GM19239 (cell line): ENCODE results near the gene EMILIN2.
A peak's percentile ranks its signal among the peaks of the same experiment; 100 is the strongest.

ENCODE experiments used
- DNase-seq: peaks from one replicate; pipeline ENCODE4 v3.0.0; 2011; ENCODE audit warnings: low spot score; ENCODE audit not compliant: insufficient read length
- FAIRE-seq: peaks from 2 replicates; lab custom pipeline; 2011; peaks lifted over from hg19 to GRCh38; lab: Jason Lieb, UNC

EMILIN2 gene

DNA sequence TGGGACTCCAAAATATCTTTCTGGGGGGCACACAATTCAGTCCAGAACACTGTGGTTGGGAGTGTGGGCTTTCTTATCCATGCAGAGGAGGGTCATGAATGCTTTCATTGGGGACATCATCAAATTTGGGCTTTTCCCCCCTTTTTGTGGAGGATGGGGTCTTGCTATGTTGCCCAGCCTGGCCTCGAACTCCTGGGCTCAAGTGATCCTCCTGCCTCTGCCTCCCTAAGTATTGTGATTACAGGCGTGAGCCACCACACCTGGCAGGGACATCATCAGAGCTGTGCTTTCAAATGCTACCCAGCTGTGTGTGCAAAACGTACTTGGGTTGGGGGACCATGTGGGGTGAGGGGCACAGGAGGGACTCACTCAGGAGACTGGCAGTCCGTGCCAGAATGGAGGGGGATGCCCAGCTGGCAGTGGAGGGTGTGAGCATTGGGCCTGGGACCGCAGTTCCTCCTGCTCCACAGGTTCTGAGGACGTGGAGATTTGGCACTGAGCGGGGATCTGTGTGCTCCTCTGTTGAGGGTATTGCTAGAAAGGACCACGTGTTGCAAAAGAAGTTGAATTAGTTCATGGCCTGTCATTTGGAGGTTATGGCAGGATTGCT is 24.4 kb downstream of the EMILIN2 start:
- FAIRE-seq, result no peak
- no peak for DNase-seq

DNA sequence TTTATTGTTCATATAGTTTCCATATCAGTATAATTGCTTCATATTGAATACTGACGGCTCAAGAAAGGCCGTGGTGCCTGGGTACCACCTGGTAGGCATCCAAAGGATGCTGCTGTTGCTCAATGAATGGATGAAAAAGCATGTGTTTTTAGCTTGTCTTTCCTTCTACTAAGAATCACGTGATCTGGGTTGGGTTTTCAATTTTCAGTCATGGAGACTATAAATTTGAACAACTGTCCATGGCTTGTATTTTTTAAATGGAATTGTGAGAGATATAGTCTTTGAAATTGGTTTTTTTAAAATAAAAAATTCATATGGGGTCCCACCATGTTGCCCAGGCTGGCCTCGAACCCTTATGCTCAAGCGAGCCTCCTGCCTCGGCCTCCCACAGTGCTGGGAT is 25.3 kb downstream of the EMILIN2 start:
- DNase-seq, result no peak
- no peak for FAIRE-seq

DNA sequence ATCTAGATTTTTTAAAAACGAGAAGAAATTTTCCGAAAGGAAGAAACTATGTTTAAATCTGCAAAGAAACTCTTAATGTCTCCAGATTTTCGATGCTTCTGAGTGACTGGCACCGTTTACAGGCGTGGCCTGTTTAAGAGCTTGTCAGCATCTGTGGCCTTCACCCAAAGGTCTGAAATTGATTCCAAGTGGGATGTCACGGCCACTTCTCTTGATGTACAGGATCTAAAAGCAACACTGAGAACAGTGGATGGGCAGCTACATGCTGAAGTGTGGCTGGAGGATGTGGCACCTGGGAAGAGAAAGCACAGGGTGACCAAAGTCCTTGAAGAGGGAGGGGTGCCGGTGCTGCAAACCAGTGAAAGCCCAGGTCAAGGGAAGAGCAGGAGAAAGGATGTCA is 28.0 kb downstream of the EMILIN2 start:
- FAIRE-seq, result no peak

DNA sequence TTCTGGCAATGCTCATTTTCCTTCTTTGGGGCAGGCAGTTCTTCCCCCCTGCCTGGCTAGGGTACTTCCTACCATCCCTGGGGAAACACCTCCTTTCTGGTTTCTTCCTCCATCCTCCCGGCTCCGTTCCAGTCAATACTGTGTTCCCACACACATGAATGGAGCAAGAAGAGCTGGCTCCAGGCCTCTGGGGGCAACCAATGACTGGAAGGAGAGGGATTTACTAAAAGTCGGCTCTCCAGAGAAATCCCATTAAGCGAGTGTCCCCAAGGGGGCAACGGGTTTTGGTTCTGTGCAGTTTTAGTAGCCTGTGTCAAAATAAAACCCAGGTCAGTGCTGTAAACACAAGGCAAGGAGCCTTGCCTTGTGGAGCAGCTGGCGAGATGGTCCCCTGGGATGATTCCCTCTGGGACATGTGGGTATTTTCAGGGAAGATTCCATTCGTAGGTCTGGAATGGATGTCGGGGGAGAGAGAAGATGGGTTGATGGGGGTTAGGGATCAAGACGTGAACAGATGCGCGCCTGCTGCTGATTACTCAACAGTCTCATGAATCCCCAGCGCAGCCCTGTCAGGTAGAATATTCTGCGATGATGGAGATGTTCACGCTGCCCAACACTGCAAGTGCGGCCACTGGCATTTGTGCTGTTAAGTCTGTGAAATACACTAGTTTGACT is 32.0 kb downstream of the EMILIN2 start:
- no peak for FAIRE-seq

More for the DNA sequence above, 28.0 kb downstream of the EMILIN2 start:
- DNase-seq, result no peak

DNA sequence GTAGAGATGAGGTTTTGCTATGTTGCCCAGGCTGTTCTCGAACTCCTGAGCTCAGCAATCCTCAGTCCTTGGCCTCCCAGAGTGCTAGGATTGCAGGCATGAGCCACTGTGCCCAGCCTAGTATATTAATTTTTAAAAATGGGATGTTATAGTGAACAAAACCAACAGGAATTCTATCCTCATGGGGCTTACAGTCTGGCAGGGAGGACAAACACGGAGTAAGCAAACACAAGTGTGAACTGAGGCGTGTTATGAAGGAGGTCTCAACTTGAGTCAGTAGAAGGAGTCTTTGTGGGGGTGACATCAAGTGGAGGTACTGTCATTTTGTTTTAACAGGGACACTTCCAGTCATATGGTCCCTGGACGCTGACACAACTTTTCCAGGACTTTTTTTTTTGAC is 33.1 kb downstream of the EMILIN2 start:
- DNase-seq (no peak), FAIRE-seq (no peak)

More for the DNA sequence above, 32.0 kb downstream of the EMILIN2 start:
- DNase-seq, result no peak

DNA sequence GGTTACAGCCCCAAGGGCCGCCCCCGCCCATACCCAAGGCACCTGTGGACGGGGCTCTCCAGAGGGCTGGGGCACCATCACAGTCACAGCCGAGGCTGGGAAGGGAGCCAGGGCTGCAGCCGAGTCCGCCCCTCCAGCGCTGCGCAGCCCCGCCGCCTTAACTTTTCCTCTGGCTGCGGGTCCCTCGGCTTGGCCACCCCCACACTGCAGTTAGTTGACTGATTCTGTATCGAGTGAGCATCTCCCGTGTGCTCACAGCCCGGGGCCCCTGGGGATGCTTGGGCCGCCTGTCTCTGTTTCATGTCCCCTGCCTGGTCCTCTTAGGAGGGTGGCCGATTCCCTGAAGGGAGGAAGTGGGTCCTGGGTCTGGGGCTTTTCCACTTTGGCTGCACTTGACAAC is 33.7 kb downstream of the EMILIN2 start:
- no peak for FAIRE-seq
- no peak for DNase-seq

DNA sequence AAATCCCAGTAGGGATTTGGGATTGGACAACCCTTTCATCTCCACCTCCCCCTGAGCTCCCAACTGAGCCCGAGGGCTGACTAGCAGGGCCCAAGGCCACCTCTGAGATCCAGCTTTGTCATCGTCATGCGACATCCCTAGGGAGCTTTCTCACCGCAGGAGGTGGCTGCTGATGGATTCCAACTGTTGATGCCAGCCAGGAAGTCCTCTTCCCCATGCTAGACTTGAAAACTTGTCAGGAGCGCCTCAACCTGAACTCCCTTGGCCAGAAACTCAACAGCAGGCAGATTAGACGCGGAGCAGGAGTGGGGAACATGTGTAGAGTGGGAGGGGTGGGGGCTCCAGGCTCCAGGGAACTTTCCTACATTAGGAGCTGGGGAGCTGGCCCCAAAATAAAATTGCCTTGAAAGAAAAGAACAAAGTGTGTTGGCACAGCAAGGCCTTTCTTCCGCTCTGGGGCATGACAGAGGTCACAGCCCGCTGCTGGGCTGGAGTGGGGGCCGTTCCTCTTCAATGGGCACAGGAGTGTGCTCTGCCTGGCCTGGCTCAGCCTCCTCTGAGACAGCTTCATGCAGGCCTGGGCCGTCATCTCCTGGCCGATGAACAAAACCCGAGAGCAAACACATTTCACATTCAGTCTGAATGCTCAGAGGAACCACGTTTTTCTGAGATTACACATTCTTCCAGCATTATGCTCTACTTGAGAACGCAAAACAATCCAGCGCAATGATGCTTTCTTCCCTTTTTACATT is 34.5 kb downstream of the EMILIN2 start:
- DNase-seq (no peak), FAIRE-seq (no peak)

DNA sequence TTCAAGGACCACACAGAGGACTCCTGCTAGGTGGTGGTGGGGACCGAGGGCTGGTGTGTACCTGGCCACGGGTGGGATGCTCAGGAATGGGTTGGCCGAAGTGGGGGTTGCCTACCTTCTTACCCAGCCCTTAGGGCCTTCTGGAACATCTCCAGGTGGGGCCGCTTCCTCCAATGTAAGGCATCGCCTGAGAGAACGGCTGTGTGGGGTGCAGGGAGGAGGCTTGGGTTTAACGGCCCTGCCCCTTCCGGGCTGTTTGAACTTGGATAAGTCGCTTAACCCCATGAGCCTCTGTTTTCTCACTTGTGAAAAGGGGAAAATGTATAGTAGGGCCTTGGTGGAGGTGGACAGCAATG is 35.0 kb downstream of the EMILIN2 start:
- no peak for DNase-seq
- no peak for FAIRE-seq

DNA sequence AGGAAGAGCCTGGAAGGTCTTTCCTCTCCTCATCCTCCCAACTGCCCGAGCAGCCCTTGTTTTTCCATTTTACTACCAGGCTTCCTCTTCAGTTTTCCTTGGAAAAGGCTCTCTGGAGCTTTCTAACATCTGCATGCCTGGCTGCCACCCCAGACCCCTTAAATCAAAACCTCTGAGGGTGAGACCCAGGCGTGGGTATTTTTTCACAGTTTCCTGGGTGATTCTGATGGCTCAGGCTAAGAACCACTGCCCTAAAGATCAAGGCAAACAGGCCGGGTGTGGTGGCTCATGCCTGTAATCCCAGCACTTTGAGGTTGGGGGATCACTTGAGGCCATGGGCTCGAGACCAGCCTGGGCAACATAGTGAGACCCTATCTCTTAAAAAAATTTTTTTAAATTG is 35.4 kb downstream of the EMILIN2 start:
- DNase-seq (no peak), FAIRE-seq (no peak)

DNA sequence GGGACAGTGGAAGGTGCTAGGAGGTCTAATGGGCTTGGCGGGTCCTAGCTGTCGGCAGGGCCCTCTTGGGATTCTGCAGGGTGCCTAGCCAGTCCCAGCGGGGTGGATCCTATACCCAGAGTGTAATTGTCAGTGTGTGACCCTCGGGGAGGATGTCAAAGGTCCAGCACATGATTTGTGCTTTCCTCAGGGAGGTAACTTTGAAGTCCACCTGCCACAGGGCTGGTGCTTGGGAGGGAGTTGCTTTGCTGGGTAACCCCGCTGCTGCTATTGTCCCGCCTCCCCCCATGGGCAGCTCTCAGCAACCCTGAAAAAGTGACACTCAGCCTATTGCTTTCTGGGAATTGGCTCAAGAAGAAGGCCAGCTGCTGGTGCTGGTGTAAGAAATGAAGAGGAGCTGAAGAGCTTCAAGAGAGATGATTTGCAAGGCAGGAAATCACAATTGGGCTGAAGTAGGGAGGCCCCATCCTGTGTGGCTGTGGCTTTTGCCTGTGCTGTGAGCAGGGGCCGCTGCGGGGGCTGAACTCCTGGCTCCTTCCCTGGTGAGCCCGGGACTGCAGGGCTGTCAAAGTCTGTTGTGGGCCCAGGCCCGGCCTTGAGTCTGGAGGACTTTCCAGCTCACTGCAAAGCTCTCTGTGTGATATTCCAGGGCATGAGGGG is 36.4 kb downstream of the EMILIN2 start:
- FAIRE-seq (peak; percentile 52), DNase-seq (peak; percentile 23)

DNA sequence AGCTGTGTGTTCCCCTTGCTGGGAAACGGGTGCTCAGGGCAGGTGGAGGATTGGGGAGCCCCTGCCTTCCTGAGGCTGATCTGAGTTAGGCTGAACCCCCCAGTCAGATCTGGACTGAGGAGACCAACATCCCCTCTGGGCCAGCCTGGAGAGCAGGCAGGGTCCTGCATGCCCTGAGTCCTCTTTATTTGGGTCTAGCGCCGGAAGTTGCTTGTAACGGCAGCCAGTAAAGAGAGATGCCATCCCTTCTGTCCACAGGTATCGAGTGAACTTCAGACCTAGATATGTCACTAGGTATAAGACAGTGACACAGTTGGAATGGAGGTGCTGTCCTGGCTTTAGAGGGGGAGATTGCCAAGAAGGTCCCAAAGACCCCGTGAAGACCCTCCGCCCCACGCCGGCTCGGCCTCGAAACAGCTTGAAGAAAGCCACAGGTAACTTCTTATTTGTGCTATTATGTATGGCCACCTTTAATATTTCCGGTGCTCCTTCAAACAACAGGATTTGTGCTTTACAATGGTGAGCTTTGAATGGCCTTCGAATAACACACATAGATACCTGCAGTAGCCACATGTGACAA is 38.0 kb downstream of the EMILIN2 start:
- DNase-seq, result no peak

DNA sequence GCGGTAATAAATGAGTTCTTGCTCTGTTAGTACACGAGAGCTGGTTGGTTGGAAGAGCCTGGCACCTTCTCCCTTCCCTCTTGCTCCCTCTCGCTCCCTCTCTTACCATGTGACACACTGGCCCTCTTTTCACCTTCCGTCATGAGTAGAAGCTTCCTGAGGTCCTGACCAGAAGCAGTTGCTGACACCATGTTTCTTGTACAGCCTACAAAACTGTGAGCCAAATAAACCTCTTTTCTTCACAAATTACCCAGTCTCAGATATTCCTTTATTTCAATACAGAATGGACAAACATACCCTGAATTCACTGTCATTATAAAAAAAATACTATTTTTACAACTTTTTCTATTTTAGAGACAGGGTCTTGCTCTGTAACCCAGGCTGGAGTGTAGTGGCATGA is 40.7 kb downstream of the EMILIN2 start:
- FAIRE-seq, result no peak
- no peak for DNase-seq

More for the DNA sequence above, 38.0 kb downstream of the EMILIN2 start:
- no peak for FAIRE-seq

DNA sequence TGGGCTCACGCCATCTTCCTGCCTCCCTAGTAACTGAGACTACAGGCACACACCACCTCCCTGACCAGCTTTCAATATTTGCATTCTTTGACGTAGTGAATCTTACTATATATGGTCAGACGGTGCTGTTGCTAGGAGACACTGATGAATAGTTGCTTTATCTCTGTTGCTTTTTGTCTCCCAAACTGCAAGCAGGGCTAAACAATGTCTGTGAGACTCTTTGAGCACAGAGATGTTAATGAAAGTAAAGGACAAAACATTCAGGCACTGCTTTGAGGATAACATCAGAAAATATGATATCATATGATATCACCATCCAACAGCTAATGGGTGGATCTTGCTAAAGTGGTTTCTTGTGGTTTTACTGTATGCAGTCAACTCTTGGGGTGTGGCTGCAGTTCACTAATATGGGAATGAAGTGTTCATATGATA is 43.0 kb downstream of the EMILIN2 start:
- no peak for DNase-seq
- no peak for FAIRE-seq

DNA sequence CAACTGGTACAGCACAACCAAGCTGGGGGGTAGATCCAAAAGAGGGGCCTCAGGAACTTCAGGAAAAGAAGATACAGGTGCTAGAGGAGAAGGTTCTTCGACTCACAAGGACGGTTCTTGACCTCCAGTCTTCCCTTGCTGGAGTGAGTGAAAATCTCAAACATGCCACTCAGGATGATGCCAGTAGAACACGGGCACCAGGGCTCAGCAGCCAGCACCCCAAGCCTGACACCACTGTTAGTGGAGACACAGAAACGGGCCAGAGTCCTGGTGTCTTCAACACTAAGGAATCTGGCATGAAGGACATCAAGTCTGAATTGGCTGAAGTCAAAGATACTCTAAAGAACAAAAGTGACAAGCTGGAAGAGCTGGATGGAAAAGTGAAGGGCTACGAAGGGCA is 43.8 kb downstream of the EMILIN2 start:
- FAIRE-seq, result no peak
- DNase-seq, result no peak

DNA sequence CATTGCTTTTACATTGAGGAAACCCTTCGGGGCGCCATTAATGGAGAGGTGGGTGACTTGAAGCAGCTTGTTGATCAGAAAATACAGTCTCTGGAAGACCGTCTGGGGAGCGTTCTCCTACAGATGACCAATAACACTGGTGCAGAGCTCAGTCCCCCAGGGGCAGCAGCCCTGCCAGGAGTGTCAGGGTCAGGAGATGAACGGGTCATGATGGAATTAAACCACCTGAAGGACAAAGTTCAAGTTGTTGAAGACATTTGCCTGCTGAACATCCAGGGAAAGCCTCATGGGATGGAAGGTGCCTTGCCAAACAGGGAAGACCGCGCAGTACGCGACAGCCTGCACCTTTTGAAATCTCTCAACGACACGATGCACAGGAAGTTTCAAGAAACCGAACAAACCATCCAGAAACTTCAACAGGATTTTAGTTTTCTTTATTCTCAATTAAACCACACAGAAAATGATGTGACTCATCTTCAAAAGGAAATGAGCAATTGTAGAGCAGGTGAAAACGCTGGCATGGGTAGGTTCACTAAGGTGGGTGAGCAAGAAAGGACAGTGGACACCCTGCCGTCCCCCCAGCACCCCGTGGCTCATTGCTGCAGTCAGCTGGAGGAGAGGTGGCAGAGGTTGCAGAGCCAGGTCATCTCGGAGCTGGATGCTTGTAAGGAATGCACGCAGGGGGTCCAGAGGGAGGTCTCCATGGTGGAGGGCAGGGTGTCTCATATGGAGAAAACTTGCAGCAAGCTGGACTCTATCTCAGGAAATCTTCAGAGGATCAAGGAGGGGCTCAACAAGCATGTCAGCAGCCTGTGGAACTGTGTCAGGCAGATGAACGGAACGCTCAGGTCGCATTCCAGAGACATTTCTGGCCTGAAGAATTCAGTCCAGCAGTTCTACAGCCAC is 45.0 kb downstream of the EMILIN2 start:
- no peak for FAIRE-seq
- DNase-seq, result no peak

DNA sequence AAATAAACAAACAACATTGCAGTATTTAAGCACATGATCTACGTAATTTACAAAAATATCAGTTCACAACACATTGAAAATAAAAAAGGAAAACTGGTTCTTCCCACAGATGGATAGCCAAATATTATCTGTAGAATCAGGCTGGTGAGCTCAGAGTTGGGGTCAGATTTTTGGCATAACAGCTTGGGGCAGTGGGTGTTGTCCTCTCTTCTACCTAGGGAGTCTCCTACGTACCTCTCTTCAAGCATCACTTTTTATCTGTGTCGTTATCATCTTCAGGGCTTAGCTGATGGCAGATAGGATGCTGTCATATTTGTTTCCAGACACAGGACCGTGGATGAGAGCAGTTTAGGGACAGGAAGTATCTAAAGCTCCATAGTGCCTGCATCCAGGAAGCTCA is 46.2 kb downstream of the EMILIN2 start:
- DNase-seq, result no peak
- no peak for FAIRE-seq

DNA sequence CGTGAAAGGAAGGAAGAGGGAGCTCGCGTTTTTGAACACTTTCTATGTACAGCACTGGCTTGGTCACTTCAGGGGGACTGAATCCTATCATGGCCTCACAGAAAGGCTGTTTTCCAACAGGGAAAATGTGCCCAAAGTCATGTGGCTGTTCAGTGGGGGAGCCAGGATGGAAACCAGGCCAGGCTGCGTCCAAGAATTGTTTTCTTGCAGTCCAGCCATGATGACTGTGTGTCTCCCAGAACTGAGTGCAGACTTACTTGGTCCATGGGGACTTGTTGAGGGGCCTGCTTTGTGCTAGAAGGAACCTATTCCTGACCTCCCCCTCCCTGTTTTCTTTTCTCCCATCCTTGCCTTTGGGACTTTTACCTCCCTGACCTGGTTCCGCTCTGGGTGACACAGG is 46.9 kb downstream of the EMILIN2 start:
- no peak for DNase-seq
- FAIRE-seq, result no peak

DNA sequence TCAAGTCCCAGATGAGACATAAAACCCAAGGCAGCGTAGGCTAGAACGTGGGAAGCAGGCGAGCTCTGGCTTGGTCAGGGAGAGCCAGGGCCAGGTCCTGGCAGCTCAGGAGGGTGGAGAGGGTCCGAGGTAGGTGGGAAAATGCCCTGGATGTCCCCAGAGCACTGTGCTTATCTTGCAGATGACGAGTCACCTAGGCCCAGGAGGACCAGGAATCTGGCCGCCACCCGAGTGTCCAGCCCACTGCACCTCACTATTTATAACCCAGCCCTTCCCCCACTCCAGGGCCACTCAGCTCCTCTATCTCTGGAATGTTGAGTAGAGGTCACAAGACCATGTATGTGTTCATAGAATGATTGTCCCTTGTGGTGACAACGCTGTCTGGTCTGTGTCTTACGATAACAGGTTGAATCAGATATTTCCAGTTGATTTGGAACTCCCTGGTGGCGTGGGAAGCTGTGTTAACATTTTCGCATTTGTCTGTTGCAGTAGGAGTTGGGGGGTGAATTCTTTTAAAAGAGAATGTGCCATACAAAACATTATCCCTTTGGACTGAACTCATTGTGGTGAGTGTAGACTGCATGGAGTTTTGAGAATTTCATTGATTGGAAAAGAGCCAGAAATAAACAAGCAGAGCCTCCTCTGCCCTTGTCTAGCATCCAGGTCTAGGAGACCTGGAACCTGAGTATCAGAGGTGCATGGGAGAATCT is 47.5 kb downstream of the EMILIN2 start:
- FAIRE-seq, result no peak
- no peak for DNase-seq

DNA sequence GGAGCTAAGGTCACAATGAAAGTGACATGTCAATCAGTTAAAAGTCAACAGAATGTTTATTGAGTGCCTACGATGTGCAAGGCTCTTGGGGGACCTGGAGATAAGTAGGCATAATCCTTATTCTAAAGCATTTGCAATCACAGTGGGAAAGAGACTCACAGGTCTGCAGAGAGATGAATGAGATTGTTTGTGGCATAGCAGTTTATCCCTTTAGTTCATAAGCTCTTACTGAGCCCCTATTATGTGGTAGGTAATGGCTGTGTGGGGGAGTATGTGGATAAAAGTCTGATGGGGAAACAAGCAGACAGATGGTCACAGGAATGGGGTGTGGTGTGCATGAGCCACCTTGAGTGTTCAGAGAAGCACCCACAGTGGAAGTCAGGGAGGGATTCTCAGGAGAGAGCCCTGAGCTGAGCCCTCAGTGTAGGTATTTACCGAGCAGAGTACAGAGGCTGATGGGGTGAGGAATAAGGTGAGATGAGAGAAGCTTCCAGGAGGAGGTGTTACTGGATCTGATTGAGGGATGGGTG is 48.1 kb downstream of the EMILIN2 start:
- no peak for FAIRE-seq
- DNase-seq, result no peak
